HCT116 (cell line): ENCODE measurements around the gene TBX4. TPM values are rescaled to one million over a fixed set of nuclear protein-coding genes. Genes with fewer than 3 reads are reported as not detected.

Experiments
- ATAC-seq: fragments of 200-7000 bp; cut with Tn5 transposase; 2 replicates; pipeline ENCODE4 v1.9.1; 2020; ENCODE audit warnings: mild to moderate bottlenecking, moderate library complexity
- BruUV-seq: library from RNA; stranded (reverse); fragments of 400-500 nt; replicated peaks from 2 replicates; lab custom pipeline; 2021; lab: Mats Ljungman, UMichigan
- CTCF ChIA-PET: fragments of 300-600 bp; sonication (Branson Sonifier 250); formaldehyde crosslinking; loops from one replicate; lab custom pipeline; 2021; ENCODE audit warnings: antibody characterized with exemption; lab: Charles Lee
- POLR2A ChIA-PET: fragments of 300-600, 350-600 bp; sonication (Branson Sonifier 250); formaldehyde crosslinking; loops from one replicate; lab custom pipeline; 2021; ENCODE audit warnings: antibody characterized with exemption; lab: Charles Lee
- RAD21 ChIA-PET, 2 experiments: fragments of 300-600 bp; sonication (Branson Sonifier 250); formaldehyde crosslinking; loops; one replicate each; lab custom pipeline; 2023; ENCODE audit warnings: low total read pairs in 2 of 2; ENCODE audit not compliant: uncharacterized antibody in 2 of 2, unreplicated experiment in 2 of 2, low non-redundant PET in 1 of 2; lab: Charles Lee
- DNase-seq: peaks from one replicate; pipeline ENCODE4 v3.0.0-alpha.2; 2010; ENCODE audit warnings: low read depth, low spot score
- H2AFZ ChIP-seq: fragments of 200-600 bp; shearing (Covaris generic), sonication (generic); 2 replicates; pipeline ENCODE4 v1.6.1; 2017; ENCODE audit warnings: low read depth, mixed run types, mixed read lengths, antibody characterized with exemption, low read length; ENCODE audit not compliant: poor library complexity, severe bottlenecking
- H3K27ac ChIP-seq: 2 replicates; pipeline ENCODE4 v1.5.1; 2012; ENCODE audit warnings: low read depth, low read length
- H3K27me3 ChIP-seq: fragments of 200-600 bp; sonication (generic); 2 replicates; pipeline ENCODE4 v1.6.1; 2016; ENCODE audit warnings: mixed run types, low read length, mixed read lengths; ENCODE audit not compliant: insufficient read depth
- H3K36me3 ChIP-seq, 2 experiments: fragments of 200-500 bp in 1 of 2; fragments of 200-600 bp in 1 of 2; sonication (Bioruptor generic) in 1 of 2; sonication (generic) in 1 of 2; 2 replicates each; pipeline versions ENCODE4 v1.5.1 to v1.6.1; 2014 to 2016; ENCODE audit warnings: low read length in 2 of 2, inconsistent platforms in 1 of 2, mixed read lengths in 1 of 2, mixed run types in 1 of 2; ENCODE audit not compliant: insufficient read depth in 2 of 2, control insufficient read depth in 1 of 2
- H3K4me1 ChIP-seq, 2 experiments: fragments of 200-600 bp in 1 of 2; sonication (generic) in 1 of 2; 2 replicates each; pipeline versions ENCODE4 v1.5.1 to v1.6.1; 2012 to 2017; ENCODE audit warnings: low read length in 2 of 2, inconsistent platforms in 1 of 2, mild to moderate bottlenecking in 1 of 2, mixed read lengths in 1 of 2, mixed run types in 1 of 2, moderate library complexity in 1 of 2; ENCODE audit not compliant: insufficient read depth in 2 of 2, control insufficient read depth in 1 of 2
- H3K4me2 ChIP-seq: fragments of 200-600 bp; sonication (generic); 2 replicates; pipeline ENCODE4 v1.6.1; 2017; ENCODE audit warnings: mixed run types, low read length, mixed read lengths
- H3K4me3 ChIP-seq, 2 experiments: fragments of 200-600 bp in 1 of 2; sonication (generic) in 1 of 2; replicated peaks in 1 of 2; 2 replicates each; pipeline ENCODE4 v1.5.1; 2011 to 2016; ENCODE audit warnings: low read length in 2 of 2, control low read depth in 1 of 2, low read depth in 1 of 2, mild to moderate bottlenecking in 1 of 2, mixed read lengths in 1 of 2, mixed run types in 1 of 2
- H3K79me2 ChIP-seq: fragments of 200-600 bp; sonication (generic); 2 replicates; pipeline ENCODE4 v1.6.1; 2017; ENCODE audit warnings: mild to moderate bottlenecking, mixed run types, low read length, moderate library complexity, mixed read lengths; ENCODE audit not compliant: insufficient read depth
- H3K9ac ChIP-seq: fragments of 200-600 bp; sonication (generic); 2 replicates; pipeline ENCODE4 v1.6.1; 2016; ENCODE audit warnings: low read length, mixed read lengths
- H3K9me2 ChIP-seq: fragments of 200-600 bp; sonication (generic), shearing (Covaris generic); 2 replicates; pipeline ENCODE4 v1.6.1; 2017; ENCODE audit warnings: mixed run types, mild to moderate bottlenecking, moderate library complexity; ENCODE audit not compliant: insufficient read depth
- H3K9me3 ChIP-seq, 2 experiments: fragments of 200-500 bp in 1 of 2; fragments of 200-600 bp in 1 of 2; sonication (Bioruptor generic) in 1 of 2; sonication (generic) in 1 of 2; 2 replicates each; pipeline ENCODE4 v1.6.1; 2014 to 2017; ENCODE audit warnings: low read length in 2 of 2, mixed read lengths in 2 of 2, inconsistent platforms in 1 of 2, low read depth in 1 of 2, mild to moderate bottlenecking in 1 of 2, mixed run types in 1 of 2, moderate library complexity in 1 of 2; ENCODE audit not compliant: control insufficient read depth in 1 of 2, insufficient read depth in 1 of 2
- H4K20me1 ChIP-seq: fragments of 200-600 bp; sonication (generic), shearing (Covaris generic); 2 replicates; pipeline ENCODE4 v1.6.1; 2017; ENCODE audit warnings: mixed run types, mild to moderate bottlenecking, moderate library complexity; ENCODE audit not compliant: insufficient read depth
- CBX3 ChIP-seq: IDR thresholded peaks from 2 replicates; pipeline ENCODE4 v1.6.1; 2012; ENCODE audit warnings: low read depth
- EGR1 ChIP-seq: IDR thresholded peaks from 2 replicates; pipeline ENCODE4 v1.6.1; 2012; ENCODE audit warnings: low read depth
- ELF1 ChIP-seq: IDR thresholded peaks from 2 replicates; pipeline ENCODE4 v1.6.1; 2012; ENCODE audit warnings: low read depth, borderline replicate concordance
- EZH2 ChIP-seq: fragments of 200-600 bp; sonication (generic); IDR thresholded peaks from 2 replicates; pipeline ENCODE4 v1.6.1; 2017; ENCODE audit warnings: antibody characterized with exemption, mixed run types
- FOSL1 ChIP-seq: IDR thresholded peaks from 2 replicates; pipeline ENCODE4 v1.6.1; 2012; ENCODE audit warnings: low read depth
- JUND ChIP-seq: IDR thresholded peaks from 2 replicates; pipeline ENCODE4 v1.6.1; 2012
- POLR2A ChIP-seq: IDR thresholded peaks from 2 replicates; pipeline ENCODE4 v1.7.0; 2011; ENCODE audit warnings: borderline replicate concordance; ENCODE audit not compliant: insufficient read depth, insufficient read length; ENCODE audit errors: extremely low read depth
- POLR2AphosphoS5 ChIP-seq: IDR thresholded peaks from 2 replicates; pipeline ENCODE4 v1.6.1; 2011; ENCODE audit warnings: mild to moderate bottlenecking, low read depth, low read length, moderate library complexity
- RAD21 ChIP-seq: IDR thresholded peaks from 2 replicates; pipeline ENCODE4 v1.6.1; 2012; ENCODE audit warnings: low read depth, mild to moderate bottlenecking
- SIN3A ChIP-seq: IDR thresholded peaks from 2 replicates; pipeline ENCODE4 v1.6.1; 2012; ENCODE audit warnings: low read depth
- SP1 ChIP-seq: IDR thresholded peaks from 2 replicates; pipeline ENCODE4 v1.6.1; 2012; ENCODE audit warnings: low read depth
- SRF ChIP-seq: IDR thresholded peaks from 2 replicates; pipeline ENCODE4 v1.6.1; 2012; ENCODE audit warnings: low read depth
- TCF7L2 ChIP-seq: IDR thresholded peaks from 2 replicates; pipeline ENCODE4 v1.7.0; 2011; ENCODE audit warnings: borderline replicate concordance, inconsistent platforms; ENCODE audit not compliant: insufficient read depth, insufficient read length; ENCODE audit errors: extremely low read depth
- ZNF274 ChIP-seq: fragments of 200-500 bp; sonication (Bioruptor generic); IDR thresholded peaks from 2 replicates; pipeline ENCODE4 v1.6.1; 2014; ENCODE audit warnings: mild to moderate bottlenecking, low read depth, low read length, inconsistent platforms
- intact Hi-C: fragments of 100-400 bp; cut with micrococcal nuclease; formaldehyde crosslinking; loops from 2 replicates; pipeline ENCODE4 v1.10.0; 2022
- total RNA-seq: library from RNA; stranded (reverse); gene quantifications from one replicate; pipeline ENCODE4 v1.2.1, GENCODE V29; 2021; ENCODE audit not compliant: unreplicated experiment
- TF ChIP-seq, protein P1 (sequence below): IDR thresholded peaks from 2 replicates; pipeline ENCODE4 v1.6.1; 2012

The TBX4 gene
- total RNA-seq, 1 experiment from 2014 or later = 0.27 TPM

DNA sequence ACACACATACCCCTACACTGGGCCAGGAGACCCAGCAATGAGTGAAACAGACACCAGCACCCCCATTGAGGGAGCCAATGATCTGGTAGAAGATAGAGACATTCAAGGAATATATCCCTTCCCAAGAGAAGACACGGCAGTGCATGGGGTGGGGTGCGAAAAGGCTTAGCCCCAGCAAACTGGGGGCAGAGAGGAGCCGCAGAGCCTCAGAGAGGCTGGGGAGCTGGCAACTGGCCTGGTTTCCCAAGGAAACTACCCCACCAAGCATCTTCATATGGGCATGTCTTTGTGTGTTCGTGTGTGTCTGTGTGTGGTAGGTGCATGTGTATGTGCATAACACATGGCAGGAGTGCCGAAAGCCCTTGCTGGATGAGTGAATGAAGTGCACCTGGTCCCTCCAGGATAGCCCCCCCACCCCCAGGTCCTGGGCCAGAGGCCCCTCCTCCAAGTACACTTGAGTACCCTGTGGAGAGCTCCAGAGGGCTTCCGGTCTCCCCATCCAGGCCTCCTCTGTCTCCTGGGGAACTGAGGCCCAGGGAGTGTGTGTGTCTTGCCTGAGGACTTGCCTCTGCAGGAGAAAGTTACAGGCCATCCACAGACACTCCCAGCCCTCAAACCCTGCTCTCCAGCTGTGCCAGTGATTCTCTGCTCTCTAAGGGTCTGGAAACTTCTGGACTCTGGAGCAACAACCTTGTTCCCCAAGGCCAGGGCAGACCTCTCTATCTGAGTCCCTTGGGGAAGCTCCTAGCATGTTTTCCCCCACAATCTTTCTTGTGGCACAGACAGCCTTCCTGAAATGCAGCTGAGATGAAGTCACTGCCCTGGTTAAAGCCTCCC is 36.6 kb upstream of the TBX4 start:
- Histone ChIP-seq H4K20me1 (no peaks in the 10 kb centered on the region), H3K27ac (peak overlapping the region; percentile 71), H3K4me3 (no peak overlapping the region), H3K9ac (peak overlapping the region; percentile 4; the same call in 1 of the 2 replicates), H3K36me3 (no peaks in the 10 kb centered on the region), H3K4me1 (peaks cover 48 to 56% of the 10 kb centered on the region in 2 experiments), H3K27me3 (no peaks in the 10 kb centered on the region)
- no peak for ATAC-seq
- intact Hi-C loops = no loop called here
- RAD21 ChIA-PET = no interaction called here
- POLR2A ChIA-PET = interaction anchor here (0.5 kb wide), 1 partner anchor 123 kb away, joined by 4 read pairs; no protein-coding TSS in a partner anchor
- TF ChIP-seq POLR2AphosphoS5 = no peak
- TF ChIP-seq ELF1 = no peak
- no peak for TF ChIP-seq SP1
- TF ChIP-seq TCF7L2 = no peak
- TF ChIP-seq RAD21 = no peak
- TF ChIP-seq SRF = no peak
- no peak for TF ChIP-seq EZH2
- TF ChIP-seq ZNF274 = no peak
- TF ChIP-seq, protein P1, sequence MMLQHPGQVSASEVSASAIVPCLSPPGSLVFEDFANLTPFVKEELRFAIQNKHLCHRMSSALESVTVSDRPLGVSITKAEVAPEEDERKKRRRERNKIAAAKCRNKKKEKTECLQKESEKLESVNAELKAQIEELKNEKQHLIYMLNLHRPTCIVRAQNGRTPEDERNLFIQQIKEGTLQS = no peak
- TF ChIP-seq EGR1 = no peak
- TF ChIP-seq JUND = no peak
- no peak for TF ChIP-seq POLR2A
- no peak for TF ChIP-seq SIN3A
- no peak for TF ChIP-seq FOSL1
- no peak for TF ChIP-seq CBX3
- TF ChIP-seq, all 23 proteins: peak for 0
- H3K9me3 ChIP-seq = no peaks in the 10 kb centered on the region
- CTCF ChIA-PET = interaction anchor here (1.0 to 5.0 kb wide), 6 partner anchors 9 to 694 kb away, joined by 3 to 28 read pairs (median 8); no protein-coding TSS in a partner anchor
- DNase-seq = no peak
- no peak overlapping the region for H2AFZ ChIP-seq
- no peaks in the 10 kb centered on the region for H3K79me2 ChIP-seq
- no TSS peak for BruUV-seq
- H3K4me2 ChIP-seq = 0 out of 2 replicates have a peak overlapping the region, but pooled peaks have one; percentile 62
- no peaks in the 10 kb centered on the region for H3K9me2 ChIP-seq
